GM18511 (cell line): ENCODE data around the gene NBL1.

Source experiments
- ATAC-seq: cut with Tn5 transposase; IDR thresholded peaks from one replicate; pipeline ENCODE4 v1.9.1; 2021; ENCODE audit warnings: mild to moderate bottlenecking, moderate library complexity; ENCODE audit not compliant: unreplicated experiment

The NBL1 gene, protein sequence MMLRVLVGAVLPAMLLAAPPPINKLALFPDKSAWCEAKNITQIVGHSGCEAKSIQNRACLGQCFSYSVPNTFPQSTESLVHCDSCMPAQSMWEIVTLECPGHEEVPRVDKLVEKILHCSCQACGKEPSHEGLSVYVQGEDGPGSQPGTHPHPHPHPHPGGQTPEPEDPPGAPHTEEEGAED

DNA sequence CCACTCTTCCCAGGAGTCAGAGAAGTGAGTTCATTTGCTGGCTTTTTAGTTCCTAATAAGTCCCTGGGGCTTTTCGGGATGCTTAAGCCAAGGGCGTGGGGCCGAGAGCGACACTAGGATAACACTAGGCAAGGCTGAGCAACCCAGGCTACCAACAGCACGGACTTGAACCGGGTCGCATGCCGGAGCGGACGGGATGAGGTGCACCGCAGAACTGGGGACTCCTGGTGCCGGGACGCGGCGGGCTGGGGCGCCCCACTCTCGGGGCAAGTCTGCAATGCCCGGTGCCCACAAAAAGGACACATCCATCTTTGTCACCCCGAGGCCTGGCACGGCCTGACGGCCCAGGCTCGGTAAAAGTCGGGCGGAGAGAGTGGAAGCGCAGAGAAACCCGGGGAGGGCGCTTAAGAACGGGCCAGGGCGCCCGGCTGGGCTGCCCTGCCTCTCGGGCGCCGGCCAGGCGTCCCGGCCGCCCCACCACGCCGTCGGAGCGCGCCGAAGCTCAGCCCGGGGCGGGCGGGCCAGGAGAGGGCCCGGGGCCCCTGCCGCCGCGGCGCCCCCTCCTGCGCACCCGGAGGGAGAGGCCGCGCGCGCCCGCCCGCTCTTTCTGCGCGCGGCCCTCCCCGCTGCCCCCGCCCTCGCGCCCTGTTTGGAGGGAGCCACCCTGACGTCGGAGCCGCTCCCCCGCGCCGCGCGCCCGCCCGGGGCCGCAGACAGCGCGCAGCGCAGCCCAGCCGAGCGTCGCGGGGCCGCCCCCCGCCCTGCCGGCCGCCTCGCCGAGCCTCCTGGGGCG lies at the start of gene NBL1:
NBL1 (plus strand) TSS at position 710 of the 793 bp plus-strand sequence. CDS start 10,720 bp downstream, outside the sequence.
- no peak for ATAC-seq

GRCh38 chr1:19596065-19596713 lies 47.9 kb upstream of the NBL1 start:
- no peak for ATAC-seq

GRCh38 chr1:19596714-19597495 lies 47.2 kb upstream of the NBL1 start:
- ATAC-seq: peak; percentile 86

DNA sequence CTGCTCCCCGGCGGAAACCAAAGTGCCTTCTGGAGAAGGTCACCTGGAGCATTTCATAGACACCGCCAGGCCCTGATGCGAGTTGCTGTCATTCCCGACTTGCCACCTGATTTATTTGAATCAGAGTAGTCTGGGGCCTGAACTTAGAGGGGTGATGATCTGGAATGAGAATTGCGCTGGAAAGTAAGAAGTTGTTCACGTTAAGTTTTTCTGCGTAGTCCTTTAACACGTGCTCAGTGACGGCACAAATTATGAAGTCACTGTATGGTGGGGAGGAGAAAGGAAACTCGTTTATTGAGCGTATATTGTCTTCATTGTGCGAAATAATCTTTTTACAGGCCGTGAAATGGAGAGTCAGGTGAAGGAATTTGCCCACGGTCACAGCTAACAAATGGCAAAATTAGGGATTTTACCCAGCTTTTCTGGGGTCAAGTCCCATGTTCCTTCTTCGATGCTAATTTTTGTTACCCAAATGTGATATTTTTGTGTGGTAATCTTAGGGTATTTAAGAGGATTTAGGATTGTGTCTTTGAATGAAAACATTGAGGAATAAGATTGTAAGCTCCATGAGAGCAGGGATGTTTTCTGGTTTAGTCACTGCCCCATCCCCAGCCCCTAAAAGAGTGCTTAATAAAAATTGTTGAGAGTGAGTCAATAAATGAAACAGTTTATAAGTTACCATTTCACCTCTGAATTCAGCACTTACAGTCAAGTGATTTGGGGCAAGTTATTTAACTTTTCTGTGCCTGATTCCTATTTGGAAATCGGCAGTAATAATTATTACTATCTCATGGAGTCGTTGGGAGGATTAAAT lies 46.4 kb upstream of the NBL1 start:
- ATAC-seq: no peak

DNA sequence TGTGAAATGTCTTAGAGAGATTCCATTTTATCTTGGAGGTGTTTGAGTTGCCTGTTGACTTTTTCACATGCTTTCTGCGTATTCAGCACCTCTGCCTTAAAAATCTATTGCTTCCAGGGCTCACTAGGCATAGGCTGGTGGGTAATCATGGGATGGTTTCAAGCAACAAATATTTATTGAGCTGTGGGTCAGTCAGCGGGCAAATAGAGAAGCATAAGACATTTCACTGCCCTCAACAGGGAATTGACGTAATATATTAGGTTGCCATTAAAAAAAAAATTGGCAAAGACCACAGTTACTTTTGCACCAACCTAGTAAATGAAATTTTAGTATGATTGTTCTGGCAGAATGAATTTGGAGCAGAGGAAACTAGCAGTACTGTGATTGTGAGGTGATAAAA lies 44.3 kb upstream of the NBL1 start:
- ATAC-seq: no peak

DNA sequence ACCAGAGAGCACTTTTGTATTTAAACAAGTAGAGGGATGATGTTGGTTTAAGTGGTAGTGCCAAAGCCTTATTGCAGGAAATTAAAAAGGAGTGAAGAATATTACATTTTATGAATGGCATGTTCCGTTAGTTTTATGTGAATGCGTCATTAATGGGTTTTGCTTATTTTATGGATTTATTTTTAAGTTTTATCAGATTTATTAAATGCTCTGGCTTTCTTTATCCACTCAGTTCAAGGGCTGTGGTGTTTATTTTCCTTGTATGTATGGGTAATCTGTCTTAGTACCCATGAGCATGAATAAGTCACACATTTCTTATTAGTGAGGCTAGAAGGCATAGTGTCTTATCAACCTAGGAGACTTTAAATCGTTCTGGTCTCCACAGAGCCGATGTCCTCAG lies 41.6 kb upstream of the NBL1 start:
- no peak for ATAC-seq

DNA sequence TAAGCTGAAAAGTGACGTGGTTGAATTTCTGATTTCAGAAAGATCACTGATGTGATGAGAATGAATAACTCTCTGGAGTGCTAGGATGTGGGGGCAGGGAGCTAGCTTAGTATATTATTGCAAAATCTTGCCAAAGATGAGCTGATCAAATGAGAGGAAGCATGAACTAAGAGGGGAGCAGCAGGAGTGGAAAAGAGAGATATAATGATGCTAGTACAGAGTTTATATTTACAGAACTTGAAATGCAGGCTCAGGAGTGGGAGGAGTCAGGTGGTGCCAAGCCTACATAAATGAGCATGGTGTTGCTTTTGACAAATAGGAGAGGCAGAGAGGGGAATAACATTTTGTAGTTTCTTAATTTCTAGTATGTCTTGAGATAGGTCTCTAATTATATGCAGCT lies 38.1 kb upstream of the NBL1 start:
- ATAC-seq: no peak

GRCh38 chr1:19606817-19607642 lies 37.1 kb upstream of the NBL1 start:
- ATAC-seq: no peak

DNA sequence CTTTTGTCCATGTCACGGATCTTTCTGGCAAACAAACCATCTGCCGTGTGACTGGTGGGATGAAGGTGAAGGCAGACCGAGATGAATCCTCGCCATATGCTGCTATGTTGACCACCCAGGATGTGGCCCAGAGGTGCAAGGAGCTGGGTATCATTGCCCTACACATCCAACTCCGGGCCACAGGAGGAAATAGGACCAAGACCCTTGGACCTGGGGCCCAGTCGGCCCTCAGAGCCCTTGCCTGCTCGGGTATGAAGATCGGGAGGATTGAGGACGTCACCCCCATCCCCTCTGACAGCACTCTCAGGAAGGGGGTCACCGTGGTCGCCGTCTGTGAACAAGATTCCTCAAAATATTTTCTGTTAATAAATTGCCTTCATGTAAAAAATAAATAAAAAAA lies 35.9 kb upstream of the NBL1 start:
- ATAC-seq: no peak

GRCh38 chr1:19610282-19610981 lies 33.7 kb upstream of the NBL1 start:
- no peak for ATAC-seq

DNA sequence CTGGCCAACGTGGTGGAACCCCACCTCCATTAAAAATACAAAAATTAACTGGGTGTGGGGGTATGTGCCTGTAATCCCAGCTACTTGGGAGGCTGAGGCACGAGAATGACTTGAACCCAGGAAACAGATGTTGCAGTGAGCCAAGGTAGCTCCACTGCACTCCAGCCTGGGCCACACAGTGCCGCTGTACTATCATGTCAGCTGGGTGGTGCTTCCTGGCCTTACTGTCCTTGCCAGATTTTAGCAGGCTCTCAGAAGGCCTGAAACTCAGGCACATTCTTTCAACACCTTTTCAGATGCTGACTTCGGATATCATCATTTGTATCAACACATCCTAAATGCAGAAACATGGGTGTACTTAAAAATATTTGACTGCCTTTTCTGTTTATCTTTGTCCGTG lies 31.6 kb upstream of the NBL1 start:
- no peak for ATAC-seq

- no peak for ATAC-seq
Observed at GRCh38 chr1:19613171-19613703, 30.9 kb upstream of the NBL1 start.

DNA sequence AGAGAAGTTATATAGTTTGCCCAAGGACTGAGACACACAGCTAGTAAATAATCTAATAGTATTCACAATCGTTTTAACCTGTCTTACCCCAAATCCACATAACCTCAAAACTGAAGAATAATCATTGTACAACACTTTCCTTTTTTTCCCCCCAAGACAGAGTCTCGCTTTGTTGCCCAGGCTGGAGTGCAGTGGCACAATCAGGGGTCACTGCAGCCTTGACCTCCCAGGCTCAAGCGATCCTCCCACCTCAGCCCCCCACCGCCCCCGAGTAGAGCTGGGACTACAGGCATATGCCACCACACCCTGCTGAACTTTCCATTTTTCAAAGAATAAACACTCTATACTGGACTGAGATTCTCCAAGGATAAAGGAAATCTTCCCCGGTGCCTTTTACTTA lies 28.7 kb upstream of the NBL1 start:
- no peak for ATAC-seq

- ATAC-seq: no peak
Observed at GRCh38 chr1:19616489-19616888, 27.6 kb upstream of the NBL1 start.

- ATAC-seq: no peak
Observed at GRCh38 chr1:19617376-19617775, 26.7 kb upstream of the NBL1 start.

DNA sequence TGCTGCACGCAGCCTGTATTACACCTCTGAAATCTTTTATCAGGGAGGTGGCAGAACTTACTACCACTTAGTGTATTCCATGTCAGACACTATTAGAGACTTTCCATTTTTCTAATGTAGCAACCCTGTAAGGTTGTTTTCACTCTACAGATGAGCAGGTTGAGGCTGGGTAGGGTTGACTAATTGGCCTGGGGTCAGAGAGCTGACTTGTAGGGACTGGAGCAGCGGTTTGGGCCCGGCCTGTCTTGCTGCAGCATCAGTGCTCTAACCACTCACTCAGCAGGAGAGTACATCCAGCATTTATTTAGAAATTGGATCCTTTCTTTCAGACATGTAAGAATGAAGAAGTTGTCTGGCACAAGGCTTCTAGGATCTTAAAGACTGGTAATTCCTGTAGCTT lies 25.7 kb upstream of the NBL1 start:
- no peak for ATAC-seq

- no peak for ATAC-seq
Observed at GRCh38 chr1:19619697-19620384, 24.3 kb upstream of the NBL1 start.

GRCh38 chr1:19620786-19621185 lies 23.3 kb upstream of the NBL1 start:
- ATAC-seq: no peak
